Esophagus squamous epithelium (tissue), 5 donors: Measurements from ENCODE around the gene GZMA. TPM values are rescaled to one million over a fixed set of nuclear protein-coding genes. Genes with fewer than 3 reads are reported as not detected.

Experiments used
- DNase-seq: peaks from one replicate; lab custom pipeline; 2025; lab: John Stamatoyannopoulos, UW
- H3K27ac ChIP-seq, 4 donors: fragments of 200-600 bp; sonication (generic); one replicate each; pipeline ENCODE4 v1.5.1; 2016 to 2019; ENCODE audit warnings: mild to moderate bottlenecking in 1 of 4
- H3K27me3 ChIP-seq, 4 donors: fragments of 200-600 bp; sonication (generic); 1 replicate in 3 of 4; 2 replicates in 1 of 4; pipeline versions ENCODE4 v1.5.1 to v1.6.0; 2017 to 2021; ENCODE audit warnings: antibody characterized with exemption in 1 of 4
- H3K36me3 ChIP-seq, 3 donors: fragments of 200-600 bp; sonication (generic); one replicate each; pipeline ENCODE4 v1.5.1; 2016 to 2019
- H3K4me1 ChIP-seq, 3 donors: fragments of 200-600 bp; sonication (generic); one replicate each; pipeline ENCODE4 v1.5.1; 2017 to 2019
- H3K4me3 ChIP-seq, 4 donors: fragments of 200-600 bp; sonication (generic); 1 replicate in 3 of 4; 2 replicates in 1 of 4; pipeline ENCODE4 v1.5.1; 2016 to 2019; ENCODE audit warnings: mild to moderate bottlenecking in 2 of 4, moderate library complexity in 1 of 4
- H3K9me3 ChIP-seq, 3 donors: fragments of 200-600 bp; sonication (generic); one replicate each; pipeline ENCODE4 v1.5.1; 2016 to 2019
- CTCF ChIP-seq, 6 experiments: fragments of 450-650 bp in 4 of 6; fragments of 200-600 bp in 2 of 6; sonication (generic) in 2 of 6; IDR thresholded peaks; one replicate each; pipeline ENCODE4 v1.5.1; 2016 to 2019; ENCODE audit warnings: antibody characterized with exemption in 6 of 6, mild to moderate bottlenecking in 4 of 6, moderate library complexity in 4 of 6
- POLR2A ChIP-seq, 4 donors: fragments of 450-650 bp; IDR thresholded peaks; one replicate each; pipeline ENCODE4 v1.6.1; 2017; ENCODE audit warnings: antibody characterized with exemption in 4 of 4, mild to moderate bottlenecking in 4 of 4, moderate library complexity in 3 of 4
- WGBS, 2 donors: methylation state at CpG; one replicate each; pipeline ENCODE4 v1.1.5; 2018; 5-methylcytosine and 5-hydroxymethylcytosine counted together
- intact Hi-C: fragments of 100-400 bp; cut with DNase I; formaldehyde crosslinking; loops from one replicate; pipeline ENCODE4 v1.15.0; 2022
- total RNA-seq, 4 donors: library from RNA; depleted of rRNA; stranded (reverse); fragments of >200 nt; gene quantifications; one replicate each; pipeline ENCODE4 v1.1.0, GENCODE V29; 2016
- donor health status: DM: yes; HTN: yes; CAD: no.

Gene GZMA
- total RNA-seq, 4 donors from 2014 or later = 2.0 to 6.7 (median 3.0) TPM

DNA sequence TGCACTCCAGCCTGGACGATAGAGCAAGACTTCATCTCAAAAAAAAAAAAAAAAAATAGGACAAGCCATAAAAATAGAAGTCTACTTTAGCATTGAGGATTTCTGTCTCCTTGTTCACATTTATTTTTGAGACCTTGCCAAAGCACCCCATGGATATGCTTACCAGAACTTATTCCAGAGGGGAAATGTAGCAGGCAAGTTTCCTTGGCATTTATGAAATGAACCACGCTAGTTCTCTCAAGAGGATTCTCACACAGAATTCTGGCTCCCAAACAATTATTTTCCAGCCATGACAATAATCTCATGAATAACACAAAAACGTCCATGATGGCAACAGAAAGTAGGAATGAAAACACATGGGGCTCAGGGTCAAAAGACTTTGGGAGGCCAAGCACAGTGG, 34.1 kb downstream of the GZMA start:
- Histone ChIP-seq H3K27ac (no peak overlapping the region), H3K36me3 (no peaks in the 10 kb centered on the region), H3K27me3 (peaks cover 0 to 19% (median 0%) of the 10 kb centered on the region in 4 donors), H3K4me1 (no peaks in the 10 kb centered on the region), H3K9me3 (no peaks in the 10 kb centered on the region), H3K4me3 (no peak overlapping the region)
- 54 to 61% methylated on average over 3 of the region's 3 CpGs for WGBS, 2 donors
- intact Hi-C loops = no loop called here
- DNase-seq = no peak
- TF ChIP-seq CTCF (IDR thresholded peaks at IDR 0.05) = no peak
- no peak for TF ChIP-seq POLR2A (IDR thresholded peaks at IDR 0.05)

- peaks cover 0 to 39% (median 2%) of the 10 kb centered on the region in 4 donors for H3K27me3 ChIP-seq
- TF ChIP-seq POLR2A (IDR thresholded peaks at IDR 0.05) = no peak
- no peak for TF ChIP-seq CTCF (IDR thresholded peaks at IDR 0.05)
- DNase-seq = no peak
- H3K9me3 ChIP-seq = no peaks in the 10 kb centered on the region
- no peak overlapping the region for H3K4me3 ChIP-seq
- no peak overlapping the region for H3K27ac ChIP-seq
- H3K36me3 ChIP-seq = no peaks in the 10 kb centered on the region
- H3K4me1 ChIP-seq = no peaks in the 10 kb centered on the region
- 59 to 60% methylated on average over 9 of the region's 9 CpGs for WGBS, 2 donors
- intact Hi-C loops = loop anchor here (10.0 kb wide), 1 partner anchor 626 kb away; the partner anchor contains the start of gene SNX18
Observed at GRCh38 chr5:55140908-55141665, 38.6 kb downstream of the GZMA start.

- no peak for DNase-seq
- H3K9me3 ChIP-seq = no peaks in the 10 kb centered on the region
- WGBS, 2 donors = 83 to 86% methylated on average over 9 of the region's 9 CpGs
- no peak overlapping the region for H3K4me3 ChIP-seq
- no peaks in the 10 kb centered on the region for H3K36me3 ChIP-seq
- TF ChIP-seq CTCF (IDR thresholded peaks at IDR 0.05) (no peak), POLR2A (IDR thresholded peaks at IDR 0.05) (no peak)
- H3K27me3 ChIP-seq = peaks cover 0 to 43% (median 2%) of the 10 kb centered on the region in 4 donors
- intact Hi-C loops = loop anchor here (10.0 kb wide), 1 partner anchor 627 kb away; the partner anchor contains the start of gene SNX18
- H3K4me1 ChIP-seq = peaks cover 0 to 6% (median 0%) of the 10 kb centered on the region in 3 donors
- no peak overlapping the region for H3K27ac ChIP-seq
Observed at GRCh38 chr5:55141945-55142690, 39.7 kb downstream of the GZMA start.

DNA sequence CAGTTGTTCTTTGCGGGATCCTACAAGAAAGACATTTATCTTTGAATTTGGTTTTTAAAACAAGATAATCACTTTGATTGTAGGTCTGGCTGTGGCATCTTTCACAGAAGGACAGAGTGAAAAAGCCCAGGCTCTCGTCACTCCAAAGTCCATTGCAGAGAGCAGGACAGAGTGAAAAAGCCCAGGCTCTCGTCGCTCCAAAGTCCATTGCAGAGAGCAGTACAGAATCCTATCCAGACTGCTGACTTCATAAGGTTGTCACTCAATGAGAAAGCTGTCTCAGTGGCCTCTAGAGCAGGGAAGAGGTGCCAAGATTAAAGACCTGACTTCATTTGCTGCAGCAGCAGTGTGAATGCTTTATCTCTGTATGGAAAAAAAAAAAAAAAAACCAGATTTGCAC, 41.2 kb downstream of the GZMA start:
- TF ChIP-seq CTCF (IDR thresholded peaks at IDR 0.05) = no peak
- TF ChIP-seq POLR2A (IDR thresholded peaks at IDR 0.05) = no peak

More for the DNA sequence above, 41.2 kb downstream of the GZMA start:
- H3K4me1 ChIP-seq = peaks cover 0 to 6% (median 0%) of the 10 kb centered on the region in 3 donors
- H3K4me3 ChIP-seq = no peak overlapping the region
- no peak overlapping the region for H3K27ac ChIP-seq
- peaks cover 0 to 49% (median 2%) of the 10 kb centered on the region in 4 donors for H3K27me3 ChIP-seq
- intact Hi-C loops = loop anchor here (10.0 kb wide), 1 partner anchor 629 kb away; the partner anchor contains the start of gene SNX18
- 59 to 62% methylated on average over 4 of the region's 4 CpGs for WGBS, 2 donors
- no peak for DNase-seq
- H3K9me3 ChIP-seq = no peaks in the 10 kb centered on the region
- H3K36me3 ChIP-seq = no peaks in the 10 kb centered on the region
